ENCODE measurements around the gene TRAK1. TPM values are rescaled to one million over a fixed set of nuclear protein-coding genes. Genes with fewer than 3 reads are reported as not detected.

TRAK1 gene
- total RNA-seq, 1 donor from 2014 or later = 41.7 TPM

- H3K36me3 ChIP-seq (ENCODE audit: control insufficient read depth, insufficient read depth, low read length) = peaks cover 5% of the 10 kb centered on the region
- DNase-seq (ENCODE audit: low read depth) = no peak
- H3K27me3 ChIP-seq (ENCODE audit: control insufficient read depth, insufficient read depth, low read length) = no peaks in the 10 kb centered on the region
- H3K4me3 ChIP-seq (ENCODE audit: low read depth, low read length) = no peak overlapping the region
- no peak for TF ChIP-seq CTCF (IDR thresholded peaks at IDR 0.05; ENCODE audit: insufficient read depth, low read length, poor library complexity, severe bottlenecking)
Observed at GRCh38 chr3:42198709-42199108, 107.6 kb downstream of the TRAK1 start.

GRCh38 chr3:42202217-42202865 lies 111.2 kb downstream of the TRAK1 start:
- DNase-seq (ENCODE audit: low read depth) = no peak
- Histone ChIP-seq H3K27me3 (ENCODE audit: control insufficient read depth, insufficient read depth, low read length) (no peaks in the 10 kb centered on the region), H3K36me3 (ENCODE audit: control insufficient read depth, insufficient read depth, low read length) (peaks cover 4% of the 10 kb centered on the region), H3K4me3 (ENCODE audit: low read depth, low read length) (no peak overlapping the region)
- no peak for TF ChIP-seq CTCF (IDR thresholded peaks at IDR 0.05; ENCODE audit: insufficient read depth, low read length, poor library complexity, severe bottlenecking)

GRCh38 chr3:42204867-42205599 lies 113.9 kb downstream of the TRAK1 start:
- DNase-seq (ENCODE audit: low read depth) = no peak
- peaks cover 3% of the 10 kb centered on the region for H3K36me3 ChIP-seq (ENCODE audit: control insufficient read depth, insufficient read depth, low read length)
- TF ChIP-seq CTCF (IDR thresholded peaks at IDR 0.05; ENCODE audit: insufficient read depth, low read length, poor library complexity, severe bottlenecking) = no peak
- no peaks in the 10 kb centered on the region for H3K27me3 ChIP-seq (ENCODE audit: control insufficient read depth, insufficient read depth, low read length)
- H3K4me3 ChIP-seq (ENCODE audit: low read depth, low read length) = no peak overlapping the region

- Histone ChIP-seq H3K27me3 (ENCODE audit: control insufficient read depth, insufficient read depth, low read length) (no peaks in the 10 kb centered on the region), H3K4me3 (ENCODE audit: low read depth, low read length) (no peak overlapping the region), H3K36me3 (ENCODE audit: control insufficient read depth, insufficient read depth, low read length) (peaks cover 3% of the 10 kb centered on the region)
- DNase-seq (ENCODE audit: low read depth) = no peak
- TF ChIP-seq CTCF (IDR thresholded peaks at IDR 0.05; ENCODE audit: insufficient read depth, low read length, poor library complexity, severe bottlenecking) = no peak
Observed at GRCh38 chr3:42205800-42206514, 114.8 kb downstream of the TRAK1 start.

- H3K36me3 ChIP-seq (ENCODE audit: control insufficient read depth, insufficient read depth, low read length) = peaks cover 2% of the 10 kb centered on the region
- DNase-seq (ENCODE audit: low read depth) = no peak
- TF ChIP-seq CTCF (IDR thresholded peaks at IDR 0.05; ENCODE audit: insufficient read depth, low read length, poor library complexity, severe bottlenecking) = no peak
- no peak overlapping the region for H3K4me3 ChIP-seq (ENCODE audit: low read depth, low read length)
- no peaks in the 10 kb centered on the region for H3K27me3 ChIP-seq (ENCODE audit: control insufficient read depth, insufficient read depth, low read length)
Observed at GRCh38 chr3:42209917-42210316, 118.8 kb downstream of the TRAK1 start.
